ENCODE measurements around the gene ELFN2. TPM values are rescaled to one million over a fixed set of nuclear protein-coding genes. Genes with fewer than 3 reads are reported as not detected.

The ELFN2 gene
- total and polyA plus RNA-seq, 2 donors (not counting 3 experiments of a cell fraction or from before 2014, with no cell fraction given), result 0.41 to 1.3 TPM

DNA sequence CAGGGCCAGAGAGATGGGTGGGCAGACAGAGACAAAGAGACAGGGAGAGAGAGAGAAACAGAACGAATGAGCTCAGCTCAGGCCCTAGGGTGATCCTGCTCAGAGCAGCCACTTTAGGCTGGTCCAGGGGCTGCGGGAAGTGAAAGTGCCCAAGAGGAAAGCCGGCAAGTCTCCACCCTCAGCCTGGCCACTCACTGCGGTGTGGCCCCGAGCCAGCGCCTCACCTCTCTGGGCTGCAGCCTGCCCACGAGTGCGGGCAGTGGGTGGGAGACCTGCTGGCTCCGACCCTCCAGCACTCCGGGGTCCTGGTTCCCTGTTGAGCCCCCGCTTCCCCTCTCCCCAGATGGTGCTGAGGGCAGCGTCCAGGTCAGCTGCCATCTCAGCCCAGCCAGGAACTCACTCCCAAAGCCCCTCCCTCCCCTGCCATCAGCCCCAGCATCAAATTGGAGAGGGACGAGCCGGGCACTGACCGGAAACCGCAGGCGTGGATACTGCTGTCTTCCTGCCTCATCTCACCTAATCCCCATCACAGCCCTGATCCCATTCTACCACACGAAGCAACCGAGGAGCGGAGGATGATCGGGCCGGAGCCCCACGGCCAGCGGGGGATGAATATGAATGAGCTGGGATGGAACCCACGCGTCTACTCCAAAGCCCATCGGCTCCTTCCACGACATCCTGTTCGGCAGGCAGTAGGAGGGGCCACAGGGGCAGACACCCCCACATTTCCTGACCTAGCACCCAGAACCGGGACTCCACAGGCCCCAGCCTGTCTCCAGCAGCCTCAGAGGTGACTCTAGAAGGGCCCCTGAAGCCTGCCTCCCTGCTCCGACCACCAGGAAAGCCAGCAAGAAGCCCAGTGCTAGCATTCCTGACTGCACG lies 16.9 kb downstream of the ELFN2 start:
- Histone ChIP-seq H3K4me1 (ENCODE audit: control insufficient read depth, extremely low read depth, insufficient read depth, low read length) (peaks cover 2% of the 10 kb centered on the region), H3K27ac (ENCODE audit: insufficient read depth, low read depth, low read length) (no peak overlapping the region), H3K9ac (replicated peaks; ENCODE audit: extremely low read depth, insufficient read depth, low read length) (no peak overlapping the region), H3K4me3 (replicated peaks in 1 of 3; ENCODE audit: insufficient read depth in 1 of 3, low read depth in 1 of 3, low read length in 3 of 3) (no peak overlapping the region), H3K4me2 (ENCODE audit: insufficient read depth, low read length) (no peak overlapping the region), H3K36me3 (ENCODE audit: control insufficient read depth in 2 of 2, extremely low read depth in 1 of 2, insufficient read depth in 2 of 2, low read length in 2 of 2) (no peaks in the 10 kb centered on the region), H2AFZ (ENCODE audit: low read depth, low read length) (peak overlapping the region; percentile 20), H3K27me3 (ENCODE audit: control insufficient read depth in 2 of 2, insufficient read depth in 2 of 2, low read length in 2 of 2) (no peaks in the 10 kb centered on the region), H3K79me2 (ENCODE audit: control insufficient read depth, insufficient read depth, low read length) (no peaks in the 10 kb centered on the region), H3K9me1 (replicated peaks; ENCODE audit: control insufficient read depth, extremely low read depth, insufficient read depth, low read length) (no peaks in the 10 kb centered on the region), H4K20me1 (replicated peaks; ENCODE audit: control insufficient read depth, extremely low read depth, insufficient read depth, low read length) (no peaks in the 10 kb centered on the region), H3K9me3 (replicated peaks; ENCODE audit: control insufficient read depth, insufficient read depth, low read length) (no peaks in the 10 kb centered on the region)
- dilution Hi-C loops (cut with MboI; ENCODE audit: extremely low pct_ligation_motif_present, low sequenced_read_pairs), result no loop called here
- intact Hi-C loops (cut with micrococcal nuclease), result no loop called here
- FAIRE-seq (no peak), DNase-seq (ENCODE audit: low read depth, low spot score) (no peak)
- ChIA-PET CTCF (interaction anchor here (0.6 to 0.7 kb wide), 2 partner anchors 18 to 496 kb away, joined by 3 to 4 read pairs; no protein-coding TSS in a partner anchor), POLR2A (no interaction called here)
- TF ChIP-seq, protein P1, sequence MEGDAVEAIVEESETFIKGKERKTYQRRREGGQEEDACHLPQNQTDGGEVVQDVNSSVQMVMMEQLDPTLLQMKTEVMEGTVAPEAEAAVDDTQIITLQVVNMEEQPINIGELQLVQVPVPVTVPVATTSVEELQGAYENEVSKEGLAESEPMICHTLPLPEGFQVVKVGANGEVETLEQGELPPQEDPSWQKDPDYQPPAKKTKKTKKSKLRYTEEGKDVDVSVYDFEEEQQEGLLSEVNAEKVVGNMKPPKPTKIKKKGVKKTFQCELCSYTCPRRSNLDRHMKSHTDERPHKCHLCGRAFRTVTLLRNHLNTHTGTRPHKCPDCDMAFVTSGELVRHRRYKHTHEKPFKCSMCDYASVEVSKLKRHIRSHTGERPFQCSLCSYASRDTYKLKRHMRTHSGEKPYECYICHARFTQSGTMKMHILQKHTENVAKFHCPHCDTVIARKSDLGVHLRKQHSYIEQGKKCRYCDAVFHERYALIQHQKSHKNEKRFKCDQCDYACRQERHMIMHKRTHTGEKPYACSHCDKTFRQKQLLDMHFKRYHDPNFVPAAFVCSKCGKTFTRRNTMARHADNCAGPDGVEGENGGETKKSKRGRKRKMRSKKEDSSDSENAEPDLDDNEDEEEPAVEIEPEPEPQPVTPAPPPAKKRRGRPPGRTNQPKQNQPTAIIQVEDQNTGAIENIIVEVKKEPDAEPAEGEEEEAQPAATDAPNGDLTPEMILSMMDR (IDR thresholded peaks at IDR 0.05; ENCODE audit: extremely low read depth in 1 of 2, insufficient read depth in 1 of 2, low read depth in 1 of 2, low read length in 2 of 2), result no peak
- TF ChIP-seq MYC (IDR thresholded peaks at IDR 0.05; ENCODE audit: low read depth, low read length) (no peak), POLR2AphosphoS5 (IDR thresholded peaks at IDR 0.05; ENCODE audit: insufficient read depth, low read depth, low read length) (no peak), FOS (IDR thresholded peaks at IDR 0.05; ENCODE audit: borderline replicate concordance, insufficient read depth, low read length) (no peak), EZH2 (IDR thresholded peaks at IDR 0.05; ENCODE audit: borderline replicate concordance, low read depth, low read length, severe bottlenecking) (no peak), GATA2 (IDR thresholded peaks at IDR 0.05; ENCODE audit: insufficient read depth, insufficient read length, low read depth, low read length) (no peak), JUN (IDR thresholded peaks at IDR 0.05; ENCODE audit: borderline replicate concordance, insufficient read depth, insufficient read length, low read depth) (no peak), POLR2A (IDR thresholded peaks at IDR 0.05; ENCODE audit: low read depth, low read length) (no peak)
- TF ChIP-seq, protein P2, sequence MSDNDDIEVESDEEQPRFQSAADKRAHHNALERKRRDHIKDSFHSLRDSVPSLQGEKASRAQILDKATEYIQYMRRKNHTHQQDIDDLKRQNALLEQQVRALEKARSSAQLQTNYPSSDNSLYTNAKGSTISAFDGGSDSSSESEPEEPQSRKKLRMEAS (IDR thresholded peaks at IDR 0.05; ENCODE audit: insufficient read depth, insufficient read length), result no peak
- no TSS peak for BruUV-seq (replicated peaks)

Data from endothelial cell of umbilical vein (primary cell).